H9 (cell line): ENCODE data around the gene KIF11. TPM values are rescaled to one million over a fixed set of nuclear protein-coding genes. Genes with fewer than 3 reads are reported as not detected.
A peak's percentile ranks its signal among the peaks of the same experiment; 100 is the strongest.

Experiments used
- DNase-seq: peaks from one replicate; pipeline ENCODE4 v3.0.0-alpha.2; 2017
- H2AFZ ChIP-seq: one replicate; pipeline ENCODE4 v1.6.1; 2013; ENCODE audit warnings: mild to moderate bottlenecking, low read length, control low read depth, moderate library complexity
- H2AK5ac ChIP-seq: 2 replicates; pipeline ENCODE4 v1.6.1; 2013; ENCODE audit warnings: low read length, control low read depth, mixed read lengths; ENCODE audit not compliant: insufficient read length
- H2BK120ac ChIP-seq: one replicate; pipeline ENCODE4 v1.6.1; 2013; ENCODE audit warnings: low read depth, mild to moderate bottlenecking, low read length, control low read depth, inconsistent platforms; ENCODE audit not compliant: poor library complexity, severe bottlenecking
- H2BK12ac ChIP-seq: 2 replicates; pipeline ENCODE4 v1.6.1; 2013; ENCODE audit warnings: low read length, control low read depth, mixed read lengths, low read depth; ENCODE audit not compliant: insufficient read length
- H2BK15ac ChIP-seq: 2 replicates; pipeline ENCODE4 v1.6.1; 2013; ENCODE audit warnings: low read depth, low read length, control low read depth
- H2BK20ac ChIP-seq: one replicate; pipeline ENCODE4 v1.6.1; 2013; ENCODE audit warnings: low read depth, mild to moderate bottlenecking, low read length, control low read depth, inconsistent platforms; ENCODE audit not compliant: poor library complexity, severe bottlenecking
- H2BK5ac ChIP-seq: 2 replicates; pipeline ENCODE4 v1.6.1; 2013; ENCODE audit warnings: low read length, control low read depth, mixed read lengths; ENCODE audit not compliant: insufficient read length
- H3K14ac ChIP-seq: 2 replicates; pipeline ENCODE4 v1.6.1; 2013; ENCODE audit warnings: low read length, control low read depth; ENCODE audit not compliant: insufficient read depth
- H3K18ac ChIP-seq: 2 replicates; pipeline ENCODE4 v1.6.1; 2013; ENCODE audit warnings: low read depth, mild to moderate bottlenecking, mixed read lengths, low read length, control low read depth; ENCODE audit not compliant: insufficient read length
- H3K23ac ChIP-seq: 2 replicates; pipeline ENCODE4 v1.6.1; 2013; ENCODE audit warnings: low read length, control low read depth, mixed read lengths, low read depth; ENCODE audit not compliant: insufficient read length
- H3K23me2 ChIP-seq: 2 replicates; pipeline ENCODE4 v1.6.1; 2013; ENCODE audit warnings: low read depth, mild to moderate bottlenecking, mixed read lengths, low read length, control low read depth; ENCODE audit not compliant: insufficient read length, poor library complexity, severe bottlenecking
- H3K27ac ChIP-seq: 2 replicates; pipeline ENCODE4 v1.5.1; 2013; ENCODE audit warnings: low read length, control low read depth, mixed read lengths, low read depth; ENCODE audit not compliant: insufficient read length
- H3K27me3 ChIP-seq: 2 replicates; pipeline ENCODE4 v1.6.1; 2013; ENCODE audit warnings: low read length, control low read depth, inconsistent platforms; ENCODE audit not compliant: insufficient read depth
- H3K4ac ChIP-seq: 2 replicates; pipeline ENCODE4 v1.6.1; 2013; ENCODE audit warnings: low read depth, mild to moderate bottlenecking, control low read depth, inconsistent platforms, low read length, moderate library complexity
- H3K4me1 ChIP-seq: 2 replicates; pipeline ENCODE4 v1.6.1; 2013; ENCODE audit warnings: low read length, control low read depth, inconsistent platforms; ENCODE audit not compliant: insufficient read depth
- H3K4me2 ChIP-seq: 2 replicates; pipeline ENCODE4 v1.6.1; 2013; ENCODE audit warnings: low read length, control low read depth, mixed read lengths; ENCODE audit not compliant: insufficient read length, insufficient read depth
- H3K56ac ChIP-seq: 2 replicates; pipeline ENCODE4 v1.6.1; 2013; ENCODE audit warnings: low read depth, mild to moderate bottlenecking, mixed read lengths, low read length, control low read depth; ENCODE audit not compliant: insufficient read length
- H3K79me1 ChIP-seq: 2 replicates; pipeline ENCODE4 v1.6.1; 2013; ENCODE audit warnings: low read depth, mild to moderate bottlenecking, moderate library complexity, low read length, control low read depth, inconsistent platforms; ENCODE audit not compliant: insufficient read depth, poor library complexity, severe bottlenecking
- H3K79me2 ChIP-seq: 2 replicates; pipeline ENCODE4 v1.6.1; 2013; ENCODE audit warnings: low read length, control low read depth, inconsistent platforms; ENCODE audit not compliant: insufficient read depth
- H3K9ac ChIP-seq: 2 replicates; pipeline ENCODE4 v1.6.1; 2013; ENCODE audit warnings: low read length, control low read depth, mixed read lengths; ENCODE audit not compliant: insufficient read length; ENCODE audit errors: extremely low read depth
- H3K9me3 ChIP-seq: one replicate; pipeline ENCODE4 v1.6.1; 2013; ENCODE audit warnings: low read depth, low read length, inconsistent platforms; ENCODE audit not compliant: control insufficient read depth
- H3T11ph ChIP-seq: one replicate; pipeline ENCODE4 v1.6.1; 2013; ENCODE audit warnings: mild to moderate bottlenecking, low read length, control low read depth, inconsistent platforms
- H4K20me1 ChIP-seq: one replicate; pipeline ENCODE4 v1.6.1; 2013; ENCODE audit not compliant: control insufficient read depth, insufficient read length, insufficient read depth
- H4K5ac ChIP-seq: 2 replicates; pipeline ENCODE4 v1.6.1; 2013; ENCODE audit warnings: low read depth, mild to moderate bottlenecking, mixed read lengths, low read length, control low read depth; ENCODE audit not compliant: insufficient read length
- H4K8ac ChIP-seq: replicated peaks from 2 replicates; pipeline ENCODE4 v1.6.1; 2013; ENCODE audit warnings: low read length, control low read depth, mixed read lengths, low read depth; ENCODE audit not compliant: insufficient read length
- H4K91ac ChIP-seq: 2 replicates; pipeline ENCODE4 v1.6.1; 2013; ENCODE audit warnings: low read depth, mild to moderate bottlenecking, moderate library complexity, mixed read lengths, low read length, control low read depth; ENCODE audit not compliant: insufficient read length
- H3K27ac Mint-ChIP-seq, 3 experiments: 2 replicates in 2 of 3; 3 replicates in 1 of 3; pipeline ENCODE4 v1.8.0; 2020 to 2021; ENCODE audit warnings: mixed read lengths in 3 of 3, mild to moderate bottlenecking in 1 of 3, moderate library complexity in 1 of 3
- H3K27me3 Mint-ChIP-seq: 2 replicates; pipeline ENCODE4 v1.8.0; 2021; ENCODE audit warnings: low read depth, mild to moderate bottlenecking, moderate library complexity, mixed read lengths
- H3K36me3 Mint-ChIP-seq, 3 experiments: 2 replicates in 2 of 3; 3 replicates in 1 of 3; pipeline ENCODE4 v1.8.0; 2020 to 2021; ENCODE audit warnings: low read depth in 3 of 3, mixed read lengths in 3 of 3; ENCODE audit not compliant: insufficient read depth in 1 of 3
- H3K4me1 Mint-ChIP-seq, 2 experiments: 2 replicates each; pipeline ENCODE4 v1.8.0; 2020; ENCODE audit warnings: mixed read lengths in 2 of 2
- H3K4me3 Mint-ChIP-seq, 2 experiments: 2 replicates in 1 of 2; 3 replicates in 1 of 2; pipeline ENCODE4 v1.8.0; 2020 to 2021; ENCODE audit warnings: mild to moderate bottlenecking in 2 of 2, mixed read lengths in 2 of 2, moderate library complexity in 1 of 2
- H3K9me3 Mint-ChIP-seq, 2 experiments: 2 replicates in 1 of 2; 3 replicates in 1 of 2; pipeline ENCODE4 v1.8.0; 2020; ENCODE audit warnings: mild to moderate bottlenecking in 2 of 2, mixed read lengths in 2 of 2, moderate library complexity in 1 of 2
- WGBS: extraction: QIAGEN DNeasy Blood & Tissue Kit; methylation state at CpG from one replicate; pipeline ENCODE4 v1.1.7; 2013; ENCODE audit warnings: missing lambda C conversion rate, low lambda C conversion rate, mixed read lengths; ENCODE audit not compliant: insufficient read length; ENCODE audit errors: extremely low coverage; 5-methylcytosine and 5-hydroxymethylcytosine counted together
- total RNA-seq: library from RNA; stranded (reverse); gene quantifications from 2 replicates; pipeline ENCODE4 v1.2.1, GENCODE V29; 2021
- TF ChIP-seq, protein P1 (sequence below): fragments of 200-600 bp; sonication (generic); conservative IDR thresholded peaks from 3 replicates; pipeline ENCODE4 v1.8.0; 2021; ENCODE audit warnings: antibody characterized with exemption, mild to moderate bottlenecking

The KIF11 gene
- total RNA-seq, 1 experiment from 2014 or later = 54.4 TPM

DNA sequence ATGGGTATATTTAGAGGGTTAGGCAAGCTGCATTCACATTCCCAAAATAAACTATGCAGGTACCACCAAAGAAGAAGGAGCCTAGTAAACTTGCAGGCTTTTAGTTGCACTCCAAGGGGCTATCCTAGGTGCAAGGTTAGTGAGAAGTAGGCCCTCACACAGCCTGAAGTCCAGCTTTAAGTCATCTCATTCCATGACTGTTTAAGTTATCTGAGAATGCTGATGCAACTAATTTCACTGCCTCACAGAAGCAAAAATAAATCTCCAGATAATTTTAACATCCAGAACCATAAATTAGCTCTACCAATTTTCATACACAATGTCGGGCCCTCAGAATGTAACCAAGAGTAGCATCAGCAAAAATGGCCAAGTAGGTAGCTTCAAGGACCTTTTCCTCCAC, 62.5 kb downstream of the KIF11 start:
- H3K4me3 Mint-ChIP-seq = no peak overlapping the region
- no peaks in the 10 kb centered on the region for H3K27me3 ChIP-seq
- no peak overlapping the region for H2BK5ac ChIP-seq
- H2BK15ac ChIP-seq = no peak overlapping the region
- H2BK120ac ChIP-seq = no peak overlapping the region
- H2AFZ ChIP-seq = no peak overlapping the region
- no peaks in the 10 kb centered on the region for H3K4me1 ChIP-seq
- no peak overlapping the region for H4K91ac ChIP-seq
- H3K27me3 Mint-ChIP-seq = no peaks in the 10 kb centered on the region; the same call in 1 of the 2 replicates
- no peak overlapping the region for H2BK20ac ChIP-seq
- TF ChIP-seq, protein P1, sequence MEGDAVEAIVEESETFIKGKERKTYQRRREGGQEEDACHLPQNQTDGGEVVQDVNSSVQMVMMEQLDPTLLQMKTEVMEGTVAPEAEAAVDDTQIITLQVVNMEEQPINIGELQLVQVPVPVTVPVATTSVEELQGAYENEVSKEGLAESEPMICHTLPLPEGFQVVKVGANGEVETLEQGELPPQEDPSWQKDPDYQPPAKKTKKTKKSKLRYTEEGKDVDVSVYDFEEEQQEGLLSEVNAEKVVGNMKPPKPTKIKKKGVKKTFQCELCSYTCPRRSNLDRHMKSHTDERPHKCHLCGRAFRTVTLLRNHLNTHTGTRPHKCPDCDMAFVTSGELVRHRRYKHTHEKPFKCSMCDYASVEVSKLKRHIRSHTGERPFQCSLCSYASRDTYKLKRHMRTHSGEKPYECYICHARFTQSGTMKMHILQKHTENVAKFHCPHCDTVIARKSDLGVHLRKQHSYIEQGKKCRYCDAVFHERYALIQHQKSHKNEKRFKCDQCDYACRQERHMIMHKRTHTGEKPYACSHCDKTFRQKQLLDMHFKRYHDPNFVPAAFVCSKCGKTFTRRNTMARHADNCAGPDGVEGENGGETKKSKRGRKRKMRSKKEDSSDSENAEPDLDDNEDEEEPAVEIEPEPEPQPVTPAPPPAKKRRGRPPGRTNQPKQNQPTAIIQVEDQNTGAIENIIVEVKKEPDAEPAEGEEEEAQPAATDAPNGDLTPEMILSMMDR = no peak
- H3K4me2 ChIP-seq = no peak overlapping the region
- H4K5ac ChIP-seq = no peak overlapping the region
- H3K27ac Mint-ChIP-seq = peak overlapping the region in 2 of 3 experiments; percentile 58 to 75; a peak in 5 of 7 replicates
- no peak overlapping the region for H3K23ac ChIP-seq
- no peak overlapping the region for H3K56ac ChIP-seq
- H3K36me3 Mint-ChIP-seq = peaks cover 6 to 38% (median 37%) of the 10 kb centered on the region in 3 experiments; a peak in 6 of 7 replicates
- no peak overlapping the region for H3T11ph ChIP-seq
- no peaks in the 10 kb centered on the region for H3K9me3 Mint-ChIP-seq
- no peak overlapping the region for H3K27ac ChIP-seq
- H3K4me1 Mint-ChIP-seq = peaks cover 6 to 9% of the 10 kb centered on the region in 2 experiments
- no peaks in the 10 kb centered on the region for H3K79me2 ChIP-seq
- H3K23me2 ChIP-seq = no peaks in the 10 kb centered on the region
- no peak overlapping the region for H3K18ac ChIP-seq
- H2AK5ac ChIP-seq = no peak overlapping the region
- no peaks in the 10 kb centered on the region for H4K20me1 ChIP-seq
- no peak overlapping the region for H3K4ac ChIP-seq
- DNase-seq = no peak
- H4K8ac ChIP-seq = no peak overlapping the region
- no peak overlapping the region for H3K9ac ChIP-seq
- no peak overlapping the region for H2BK12ac ChIP-seq
- no peaks in the 10 kb centered on the region for H3K79me1 ChIP-seq
- WGBS = no CpG with 5 or more reads among the region's 1 CpG
- no peaks in the 10 kb centered on the region for H3K9me3 ChIP-seq
- no peak overlapping the region for H3K14ac ChIP-seq
